H1 (cell line): ENCODE data around the gene ITGB7. TPM values are rescaled to one million over a fixed set of nuclear protein-coding genes. Genes with fewer than 3 reads are reported as not detected.

ENCODE experiments used
- CTCF ChIA-PET: fragments of 300-600 bp; sonication (Branson Sonifier 250); formaldehyde crosslinking; loops from one replicate; lab custom pipeline; 2021; ENCODE audit not compliant: partially characterized antibody; lab: Charles Lee
- POLR2A ChIA-PET: fragments of 300-600 bp; sonication (Branson Sonifier 250); formaldehyde crosslinking; loops from one replicate; lab custom pipeline; 2021; ENCODE audit warnings: inconsistent platforms; ENCODE audit not compliant: partially characterized antibody; lab: Charles Lee
- DNase-seq, 2 experiments: peaks; one replicate each; pipeline versions ENCODE4 v3.0.0 to v3.0.0-alpha.2; 2010 to 2022; ENCODE audit warnings: low spot score in 2 of 2, low read depth in 1 of 2, mixed read lengths in 1 of 2
- FAIRE-seq: peaks from 2 replicates; lab custom pipeline; 2011; peaks lifted over from hg19 to GRCh38; lab: Jason Lieb, UNC
- H2AFZ ChIP-seq: 2 replicates; pipeline ENCODE4 v1.8.1; 2012; ENCODE audit warnings: low read length, inconsistent platforms
- H2AK5ac ChIP-seq: 2 replicates; pipeline ENCODE4 v1.6.1; 2013; ENCODE audit warnings: low read depth, low read length
- H2BK120ac ChIP-seq: replicated peaks from 2 replicates; pipeline ENCODE3; 2013; ENCODE audit warnings: low read depth, low read length, inconsistent platforms
- H2BK12ac ChIP-seq: 2 replicates; pipeline ENCODE4 v1.6.1; 2013; ENCODE audit warnings: low read depth, low read length
- H2BK15ac ChIP-seq: 2 replicates; pipeline ENCODE4 v1.6.1; 2013; ENCODE audit warnings: low read length
- H2BK20ac ChIP-seq: 2 replicates; pipeline ENCODE4 v1.6.1; 2013; ENCODE audit warnings: low read length
- H2BK5ac ChIP-seq: 2 replicates; pipeline ENCODE4 v1.6.1; 2013; ENCODE audit warnings: low read depth, low read length
- H3K14ac ChIP-seq: 2 replicates; pipeline ENCODE4 v1.6.1; 2013; ENCODE audit warnings: inconsistent platforms; ENCODE audit not compliant: insufficient read length
- H3K18ac ChIP-seq: 2 replicates; pipeline ENCODE4 v1.6.1; 2013; ENCODE audit warnings: low read length; ENCODE audit errors: extremely low read depth
- H3K23ac ChIP-seq: 2 replicates; pipeline ENCODE4 v1.6.1; 2013; ENCODE audit warnings: inconsistent platforms; ENCODE audit not compliant: insufficient read length
- H3K23me2 ChIP-seq: 2 replicates; pipeline ENCODE4 v1.6.1; 2013; ENCODE audit warnings: low read depth, low read length
- H3K27ac ChIP-seq: 2 replicates; pipeline ENCODE4 v1.6.1; 2011; ENCODE audit warnings: low read depth, low read length, inconsistent platforms
- H3K27me3 ChIP-seq, 4 experiments: replicated peaks in 1 of 4; 1 replicate in 1 of 4; 2 replicates in 3 of 4; pipeline versions ENCODE4 v1.6.1 to v1.8.1; 2011 to 2013; ENCODE audit warnings: low read length in 3 of 4, mild to moderate bottlenecking in 3 of 4, inconsistent platforms in 2 of 4, mixed read lengths in 2 of 4, moderate library complexity in 1 of 4; ENCODE audit not compliant: control insufficient read depth in 3 of 4, insufficient read depth in 3 of 4; ENCODE audit errors: extremely low read depth in 1 of 4
- H3K36me3 ChIP-seq, 4 experiments: 2 replicates each; pipeline versions ENCODE4 v1.6.1 to v1.8.1; 2011 to 2013; ENCODE audit warnings: mild to moderate bottlenecking in 4 of 4, low read length in 3 of 4, moderate library complexity in 2 of 4, control low read depth in 1 of 4, inconsistent platforms in 1 of 4; ENCODE audit not compliant: insufficient read depth in 4 of 4, control insufficient read depth in 2 of 4
- H3K4ac ChIP-seq: replicated peaks from 2 replicates; pipeline ENCODE3; 2013; ENCODE audit warnings: low read length, low read depth, mixed read lengths, inconsistent platforms; ENCODE audit not compliant: insufficient read length
- H3K4me1 ChIP-seq, 4 experiments: replicated peaks in 1 of 4; 1 replicate in 1 of 4; 2 replicates in 3 of 4; pipeline versions ENCODE4 v1.6.1 to v1.8.1; 2011 to 2013; ENCODE audit warnings: low read length in 3 of 4, inconsistent platforms in 2 of 4, mixed read lengths in 1 of 4; ENCODE audit not compliant: insufficient read depth in 4 of 4, control insufficient read depth in 3 of 4
- H3K4me2 ChIP-seq, 2 experiments: 2 replicates each; pipeline versions ENCODE4 v1.6.1 to v1.8.1; 2011 to 2013; ENCODE audit warnings: low read depth in 2 of 2, low read length in 2 of 2, control low read depth in 1 of 2, inconsistent platforms in 1 of 2, mild to moderate bottlenecking in 1 of 2; ENCODE audit not compliant: insufficient read depth in 1 of 2
- H3K4me3 ChIP-seq, 4 experiments: fragments of 200-600, 300-600 bp in 1 of 4; sonication (generic), shearing (Covaris generic), sonication (Bioruptor Twin) in 1 of 4; 2 replicates each; pipeline versions ENCODE4 v1.5.1 to v1.8.1; 2011 to 2016; ENCODE audit warnings: low read length in 4 of 4, low read depth in 3 of 4, control low read depth in 2 of 4, inconsistent platforms in 2 of 4, mild to moderate bottlenecking in 2 of 4, mixed read lengths in 1 of 4, moderate library complexity in 1 of 4; ENCODE audit not compliant: insufficient read depth in 2 of 4; ENCODE audit errors: extremely low read depth in 1 of 4
- H3K56ac ChIP-seq: replicated peaks from 2 replicates; pipeline ENCODE3; 2013; ENCODE audit warnings: low read depth, mild to moderate bottlenecking, mixed read lengths, low read length, inconsistent platforms; ENCODE audit not compliant: insufficient read length
- H3K79me1 ChIP-seq: 2 replicates; pipeline ENCODE4 v1.6.1; 2013; ENCODE audit warnings: low read depth, low read length, control low read depth
- H3K79me2 ChIP-seq, 2 experiments: 2 replicates each; pipeline versions ENCODE4 v1.6.1 to v1.8.1; 2012 to 2013; ENCODE audit warnings: low read length in 2 of 2, mild to moderate bottlenecking in 2 of 2, inconsistent platforms in 1 of 2; ENCODE audit not compliant: insufficient read depth in 2 of 2, control insufficient read depth in 1 of 2
- H3K9ac ChIP-seq, 4 experiments: replicated peaks in 1 of 4; 1 replicate in 1 of 4; 2 replicates in 3 of 4; pipeline versions ENCODE4 v1.6.1 to v1.8.1; 2011 to 2013; ENCODE audit warnings: low read depth in 3 of 4, low read length in 3 of 4, control low read depth in 2 of 4, mild to moderate bottlenecking in 2 of 4, moderate library complexity in 2 of 4, inconsistent platforms in 1 of 4; ENCODE audit errors: extremely low read depth in 1 of 4
- H3K9me3 ChIP-seq, 2 experiments: 2 replicates each; pipeline versions ENCODE4 v1.6.1 to v1.8.1; 2012 to 2013; ENCODE audit warnings: mild to moderate bottlenecking in 2 of 2, moderate library complexity in 2 of 2, control low read depth in 1 of 2, inconsistent platforms in 1 of 2, low read depth in 1 of 2, low read length in 1 of 2, mixed read lengths in 1 of 2; ENCODE audit not compliant: insufficient read depth in 2 of 2
- H4K20me1 ChIP-seq, 2 experiments: replicated peaks in 1 of 2; 2 replicates each; pipeline versions ENCODE3 to v1.8.1; 2011 to 2013; ENCODE audit warnings: inconsistent platforms in 2 of 2, low read length in 2 of 2, mild to moderate bottlenecking in 1 of 2; ENCODE audit not compliant: insufficient read depth in 2 of 2, control insufficient read depth in 1 of 2
- H4K5ac ChIP-seq: 2 replicates; pipeline ENCODE4 v1.6.1; 2013; ENCODE audit warnings: low read length, low read depth, mixed read lengths, inconsistent platforms; ENCODE audit not compliant: insufficient read length
- H4K8ac ChIP-seq: 2 replicates; pipeline ENCODE4 v1.8.0; 2013; ENCODE audit warnings: mild to moderate bottlenecking, moderate library complexity, low read length, inconsistent platforms; ENCODE audit not compliant: insufficient read depth; ENCODE audit errors: extremely low read depth
- H4K91ac ChIP-seq: replicated peaks from 2 replicates; pipeline ENCODE3; 2013; ENCODE audit warnings: low read length, mixed read lengths, inconsistent platforms; ENCODE audit not compliant: insufficient read length
- ATF3 ChIP-seq: IDR thresholded peaks from 2 replicates; pipeline ENCODE4 v1.6.1; 2011; ENCODE audit warnings: low read depth, mild to moderate bottlenecking, low read length; ENCODE audit not compliant: insufficient read depth
- GTF2F1 ChIP-seq: IDR thresholded peaks from 2 replicates; pipeline ENCODE4 v1.6.1; 2012; ENCODE audit warnings: low read depth, low read length, improper control_type of control experiment, borderline replicate concordance
- HDAC6 ChIP-seq: IDR thresholded peaks from one replicate; pipeline ENCODE4 v1.7.1; 2012; ENCODE audit warnings: low read depth, mild to moderate bottlenecking, inconsistent platforms, low read length, moderate library complexity
- WGBS, 2 experiments: shearing (Covaris generic) in 1 of 2; methylation state at CpG; one replicate each; pipeline versions ENCODE4 v1.1.6 to v1.1.7; 2013 to 2015; ENCODE audit warnings: low lambda C conversion rate in 2 of 2, mixed read lengths in 2 of 2, inconsistent platforms in 1 of 2, low coverage in 1 of 2, missing lambda C conversion rate in 1 of 2; ENCODE audit not compliant: insufficient replicate concordance in 2 of 2, insufficient coverage in 1 of 2, insufficient read length in 1 of 2; ENCODE audit errors: extremely low coverage in 1 of 2, missing lambda C conversion rate in 1 of 2; 5-methylcytosine and 5-hydroxymethylcytosine counted together
- long read RNA-seq, 2 experiments: library from RNA in 1 of 2; library from capped mRNA in 1 of 2; stranded (forward); transcript quantifications; one replicate each; pipeline ENCODE4 v2.0.0, GENCODE V29; 2021; ENCODE audit warnings: inconsistent platforms in 1 of 2
- polyA minus RNA-seq, 3 experiments: library from RNA; depleted of rRNA, polyadenylated mRNA; stranded (reverse); fragments of >200 nt; gene quantifications; 1 replicate in 2 of 3; 2 replicates in 1 of 3; pipeline ENCODE4 v1.2.3, GENCODE V29; 2011
- polyA plus RNA-seq, 7 experiments: library from polyadenylated mRNA; depleted of rRNA in 3 of 7; stranded (reverse) in 5 of 7; unstranded in 2 of 7; fragments of >200 nt in 5 of 7; fragments of 200-250 nt in 2 of 7; gene quantifications; 1 replicate in 5 of 7; 2 replicates in 1 of 7; 4 replicates in 1 of 7; pipeline versions ENCODE4 v1.2.1 to v1.2.3, GENCODE V29; 2011 to 2013; ENCODE audit warnings: missing spikeins in 2 of 7, mixed read lengths in 2 of 7
- total RNA-seq: library from RNA; stranded (reverse); fragmentation: NEBNext Ultra II Directional; extraction: Animal tissue kit (Norgen Biotek cat#: 25700); gene quantifications from 2 replicates; pipeline ENCODE4 v1.2.1, GENCODE V29; 2021

ITGB7 gene
- total RNA-seq, result 0.54 and 1.2 TPM in 2 replicates
- 0.25 and 0.35 TPM in 2 replicates for polyA plus RNA-seq (2011; rRNA removed)
- 0.17 TPM for polyA plus RNA-seq (2011; cell fraction: cytosol; rRNA removed)
- 2.2 TPM for polyA plus RNA-seq (2011; cell fraction: nucleus; rRNA removed)
- 0.29 to 0.72 TPM (median 0.58 TPM) in 4 replicates for polyA plus RNA-seq (2012, experiment 1 of 2)
- polyA plus RNA-seq (2012, experiment 2 of 2), result 0.22 TPM
- polyA plus RNA-seq (2013, experiment 1 of 2), result 0.45 TPM
- 0.40 TPM for polyA plus RNA-seq (2013, experiment 2 of 2)
- 0.80 and 1.0 TPM in 2 replicates for polyA minus RNA-seq (2011; rRNA and poly(A)+ RNA removed)
- not detected for polyA minus RNA-seq (2011; cell fraction: cytosol; rRNA and poly(A)+ RNA removed)
- not detected for polyA minus RNA-seq (2011; cell fraction: nucleus; rRNA and poly(A)+ RNA removed)
- long read RNA-seq, experiment 1, result 0 reads
- long read RNA-seq, experiment 2, result 0 reads

- TF ChIP-seq HDAC6 (no peak), GTF2F1 (no peak), ATF3 (no peak)
- Histone ChIP-seq H3K14ac (no peak within 1 kb of the TSS), H3K79me1 (no peaks in the 10 kb centered on the region), H3K9me3 (no peaks in the 10 kb centered on the region), H3K27ac (no peak within 1 kb of the TSS), H4K91ac (no peak within 1 kb of the TSS), H3K36me3 (peaks cover 9 to 16% (median 12%) of the 10 kb centered on the region in 4 experiments), H2AK5ac (no peak within 1 kb of the TSS), H2BK15ac (no peak within 1 kb of the TSS; the same call in 1 of the 2 replicates), H2BK20ac (no peak within 1 kb of the TSS), H3K4me3 (no peak within 1 kb of the TSS), H3K4ac (no peak within 1 kb of the TSS), H3K9ac (no peak within 1 kb of the TSS), H3K18ac (no peak within 1 kb of the TSS), H2BK5ac (no peak within 1 kb of the TSS), H3K4me1 (peaks cover 0 to 2% (median 0%) of the 10 kb centered on the region in 4 experiments; a peak in 1 of 7 replicates), H3K4me2 (no peak within 1 kb of the TSS), H2BK120ac (no peak within 1 kb of the TSS), H3K79me2 (no peaks in the 10 kb centered on the region), H2AFZ (no peak within 1 kb of the TSS), H3K27me3 (no peaks in the 10 kb centered on the region; a peak in 1 of 7 replicates), H4K5ac (no peak within 1 kb of the TSS), H2BK12ac (no peak within 1 kb of the TSS), H3K56ac (no peak within 1 kb of the TSS), H4K20me1 (peaks cover 0 to 2% of the 10 kb centered on the region in 2 experiments), H4K8ac (no peak within 1 kb of the TSS), H3K23ac (no peak within 1 kb of the TSS), H3K23me2 (peaks cover 5% of the 10 kb centered on the region; the same call in 1 of the 2 replicates)
- ChIA-PET POLR2A (interaction anchor here (1.2 to 2.3 kb wide), 2 partner anchors 10 to 12 kb away, joined by 4 to 6 read pairs; no protein-coding TSS in a partner anchor), CTCF (interaction anchor here (0.6 to 22.3 kb wide), 11 partner anchors 8 to 146 kb away, joined by 3 to 654 read pairs (median 10); partner anchors contain the start of genes CSAD, ESPL1, MYG1 and PFDN5)
- FAIRE-seq (no peak), DNase-seq (no peak)
- WGBS, 2 experiments, result 83% methylated on average over 5 of the region's 5 CpGs; no CpG with 5 or more reads in 1 of the 2 experiments
Observed at GRCh38 chr12:53207042-53207441, at the start of gene ITGB7. TSS of gene ITGB7 (minus strand) at chr12:53207251. CDS start at chr12:53200443, 6,808 bp downstream.
